ENCODE data around the gene CSH2. TPM values are rescaled to one million over a fixed set of nuclear protein-coding genes. Genes with fewer than 3 reads are reported as not detected.

Gene CSH2
- total RNA-seq, 1 experiment from 2014 or later: not detected

GRCh38 chr17:63832014-63832413 lies 41.5 kb downstream of the CSH2 start:
- Histone ChIP-seq H4K5ac (ENCODE audit: insufficient read length, low read depth, low read length) (no peak overlapping the region), H3K23ac (ENCODE audit: insufficient read length, low read depth, low read length) (no peak overlapping the region), H4K20me1 (ENCODE audit: control insufficient read depth, insufficient read depth, insufficient read length) (peaks cover 2% of the 10 kb centered on the region), H3K4me2 (ENCODE audit: insufficient read depth, insufficient read length, low read length) (no peak overlapping the region), H3K9me3 (ENCODE audit: control insufficient read depth, low read depth, low read length) (no peaks in the 10 kb centered on the region), H3K27me3 (ENCODE audit: insufficient read depth, low read length) (no peaks in the 10 kb centered on the region), H4K8ac (replicated peaks; ENCODE audit: insufficient read length, low read depth, low read length) (no peak overlapping the region), H3K14ac (ENCODE audit: insufficient read depth, low read length) (no peak overlapping the region), H2BK15ac (ENCODE audit: low read depth, low read length) (no peak overlapping the region), H3T11ph (ENCODE audit: low read length) (no peak overlapping the region), H3K79me1 (ENCODE audit: insufficient read depth, low read depth, low read length, poor library complexity, severe bottlenecking) (peaks cover 3% of the 10 kb centered on the region), H4K91ac (ENCODE audit: insufficient read length, low read depth, low read length) (no peak overlapping the region), H3K79me2 (ENCODE audit: insufficient read depth, low read length) (peaks cover 6% of the 10 kb centered on the region; the same call in 1 of the 2 replicates), H3K18ac (ENCODE audit: insufficient read length, low read depth, low read length) (no peak overlapping the region), H3K27ac (ENCODE audit: insufficient read length, low read depth, low read length) (no peak overlapping the region), H2BK5ac (ENCODE audit: insufficient read length, low read length) (no peak overlapping the region), H3K23me2 (ENCODE audit: insufficient read length, low read depth, low read length, poor library complexity, severe bottlenecking) (peaks cover 6% of the 10 kb centered on the region), H2BK120ac (ENCODE audit: low read depth, low read length, poor library complexity, severe bottlenecking) (no peak overlapping the region), H3K9ac (ENCODE audit: extremely low read depth, insufficient read length, low read length) (no peak overlapping the region), H2BK12ac (ENCODE audit: insufficient read length, low read depth, low read length) (no peak overlapping the region), H2AK5ac (ENCODE audit: insufficient read length, low read length) (no peak overlapping the region), H3K4ac (ENCODE audit: low read depth, low read length) (no peak overlapping the region), H2AFZ (ENCODE audit: low read length) (no peak overlapping the region), H3K4me1 (ENCODE audit: insufficient read depth, low read length) (no peaks in the 10 kb centered on the region), H3K56ac (ENCODE audit: insufficient read length, low read depth, low read length) (no peak overlapping the region), H2BK20ac (ENCODE audit: low read depth, low read length, poor library complexity, severe bottlenecking) (no peak overlapping the region)
- TF ChIP-seq CTCF (conservative IDR thresholded peaks at IDR 0.05): no peak
- peak overlapping the region; percentile 82 to 87 (median 85); a peak in 4 of 7 replicates for H3K27ac Mint-ChIP-seq
- H3K36me3 Mint-ChIP-seq (ENCODE audit: insufficient read depth in 1 of 3, low read depth in 3 of 3): peaks cover 61 to 93% (median 83%) of the 10 kb centered on the region in 3 experiments
- no peaks in the 10 kb centered on the region; a peak in 1 of 5 replicates for H3K9me3 Mint-ChIP-seq
- DNase-seq: no peak
- H3K4me3 Mint-ChIP-seq: no peak overlapping the region
- no peaks in the 10 kb centered on the region for H3K27me3 Mint-ChIP-seq (ENCODE audit: low read depth)
- peaks cover 9 to 14% of the 10 kb centered on the region in 2 experiments for H3K4me1 Mint-ChIP-seq
- WGBS (ENCODE audit: extremely low coverage, insufficient read length, low lambda C conversion rate): no CpG with 5 or more reads among the region's 5 CpGs

All from H9 (cell line).